AG09319 (cell line): ENCODE results near the gene CD300LB.

Experiments used
- DNase-seq: peaks from one replicate; pipeline ENCODE4 v3.0.0-alpha.2; 2010; ENCODE audit warnings: low read depth; ENCODE audit errors: extremely low read depth
- CTCF ChIP-seq: IDR thresholded peaks from 2 replicates; pipeline ENCODE4 v1.5.1; 2011; ENCODE audit warnings: low read depth, mild to moderate bottlenecking, inconsistent platforms, low read length, moderate library complexity

The CD300LB gene

GRCh38 chr17:74485841-74486240 is 45.4 kb downstream of the CD300LB start:
- DNase-seq = no peak
- TF ChIP-seq CTCF = no peak

DNA sequence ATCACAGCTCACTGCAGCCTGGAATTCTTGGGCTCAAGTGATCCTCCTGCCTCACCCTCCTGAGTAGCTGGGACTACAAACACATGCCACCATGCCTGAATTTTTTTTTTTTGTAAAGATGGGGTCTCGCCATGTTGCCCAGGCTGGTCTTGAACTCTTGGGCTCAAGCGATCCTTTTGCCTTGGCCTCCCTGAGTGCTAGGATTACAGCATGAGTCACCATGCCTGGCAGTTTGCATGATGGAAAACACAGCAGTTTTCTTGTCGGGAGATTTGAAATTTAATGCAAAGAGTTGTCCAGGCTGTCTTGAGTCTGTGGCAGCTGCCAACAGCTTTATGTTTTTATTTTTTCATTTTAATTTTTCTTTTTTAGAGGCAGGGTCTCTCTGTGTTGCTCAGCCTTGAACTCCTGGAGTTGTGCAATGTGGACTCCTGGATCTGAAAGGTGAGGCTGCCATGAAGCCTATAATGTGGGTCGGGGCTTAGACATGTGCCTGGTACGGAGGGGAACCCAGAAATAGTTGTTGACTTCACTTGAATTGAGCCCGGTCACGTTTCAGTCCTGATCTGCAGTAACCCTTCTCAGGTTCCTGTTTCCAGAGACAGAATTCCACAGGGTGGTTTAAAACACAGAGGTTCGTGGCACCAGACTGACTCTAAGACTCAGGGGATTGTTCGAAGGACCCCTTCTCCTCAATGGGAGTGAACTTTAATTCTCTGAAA is 46.1 kb downstream of the CD300LB start:
- TF ChIP-seq CTCF = no peak
- no peak for DNase-seq

GRCh38 chr17:74484066-74484465 is 47.2 kb downstream of the CD300LB start:
- no peak for DNase-seq
- TF ChIP-seq CTCF = no peak

- TF ChIP-seq CTCF = no peak
- no peak for DNase-seq
Observed at GRCh38 chr17:74481621-74482020, 49.7 kb downstream of the CD300LB start.

DNA sequence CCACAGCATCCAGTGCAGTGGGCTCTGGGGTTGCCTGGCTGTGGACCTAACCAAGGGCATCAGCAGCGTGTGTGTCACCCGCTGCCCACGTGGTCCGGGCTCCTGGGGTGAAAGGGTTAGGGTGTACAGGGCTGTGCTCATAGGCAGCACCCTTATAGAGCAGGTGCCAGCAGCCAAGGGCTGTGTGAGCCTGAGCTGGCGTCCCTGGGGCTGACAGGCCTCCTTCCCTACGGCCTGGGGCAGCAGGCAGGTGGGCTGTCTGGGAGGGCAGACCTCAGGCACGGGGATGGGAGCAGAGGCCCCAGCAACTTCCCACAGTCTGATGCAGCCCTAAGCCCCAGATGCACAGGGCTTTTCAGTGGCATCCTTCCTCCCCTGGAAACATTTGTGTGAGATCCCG is 51.0 kb downstream of the CD300LB start:
- no peak for DNase-seq
- TF ChIP-seq CTCF = no peak

- no peak for TF ChIP-seq CTCF
- no peak for DNase-seq
Observed at GRCh38 chr17:74478420-74479100, 52.7 kb downstream of the CD300LB start.

GRCh38 chr17:74477411-74477810 is 53.9 kb downstream of the CD300LB start:
- no peak for TF ChIP-seq CTCF
- no peak for DNase-seq
